ENCODE data around the gene C2orf69.

C2orf69 gene

GRCh38 chr2:199874209-199874608, 36.9 kb upstream of the C2orf69 start:
- TF ChIP-seq ZFX (IDR thresholded peaks at IDR 0.05), result no peak
- no peak for TF ChIP-seq CTCF (conservative IDR thresholded peaks at IDR 0.05)

GRCh38 chr2:199875400-199875799, 35.7 kb upstream of the C2orf69 start:
- H3K27ac ChIP-seq, result no peak overlapping the region
- TF ChIP-seq ZFX (IDR thresholded peaks at IDR 0.05), result no peak
- no peak for TF ChIP-seq CTCF (conservative IDR thresholded peaks at IDR 0.05)

More at GRCh38 chr2:199874209-199874608, 36.9 kb upstream of the C2orf69 start:
- H3K27ac ChIP-seq, result no peak overlapping the region

GRCh38 chr2:199882667-199883066, 28.4 kb upstream of the C2orf69 start:
- H3K27ac ChIP-seq, result no peak overlapping the region
- TF ChIP-seq CTCF (conservative IDR thresholded peaks at IDR 0.05), result no peak
- TF ChIP-seq ZFX (IDR thresholded peaks at IDR 0.05), result no peak

- H3K27ac ChIP-seq, result no peak overlapping the region
- TF ChIP-seq ZFX (IDR thresholded peaks at IDR 0.05) (no peak), CTCF (conservative IDR thresholded peaks at IDR 0.05) (no peak)
Measured at GRCh38 chr2:199883474-199884212, 27.4 kb upstream of the C2orf69 start.

- TF ChIP-seq ZFX (IDR thresholded peaks at IDR 0.05), result no peak
- TF ChIP-seq CTCF (conservative IDR thresholded peaks at IDR 0.05), result no peak
- H3K27ac ChIP-seq, result no peak overlapping the region
Measured at GRCh38 chr2:199895406-199895805, 15.7 kb upstream of the C2orf69 start.

- TF ChIP-seq ZFX (IDR thresholded peaks at IDR 0.05) (no peak), CTCF (conservative IDR thresholded peaks at IDR 0.05) (no peak)
- H3K27ac ChIP-seq, result no peak overlapping the region
Measured at GRCh38 chr2:199896617-199897016, 14.5 kb upstream of the C2orf69 start.

GRCh38 chr2:199901942-199902341, 9.2 kb upstream of the C2orf69 start:
- no peak overlapping the region for H3K27ac ChIP-seq
- TF ChIP-seq CTCF (conservative IDR thresholded peaks at IDR 0.05) (no peak), ZFX (IDR thresholded peaks at IDR 0.05) (no peak)

All from C4-2B (cell line).